GM12864 (cell line): ENCODE data around the gene FAM210B.

Experiments used
- DNase-seq: peaks from one replicate; pipeline ENCODE4 v3.0.0-alpha.2; 2011; ENCODE audit warnings: low read depth
- H3K4me3 ChIP-seq: 2 replicates; pipeline ENCODE4 v1.5.1; 2011; ENCODE audit warnings: mild to moderate bottlenecking, low read depth, low read length, control low read depth
- TF ChIP-seq, protein P1 (sequence below): IDR thresholded peaks from 2 replicates; pipeline ENCODE4 v1.5.1; 2011; ENCODE audit warnings: low read depth, mild to moderate bottlenecking, moderate library complexity, low read length, control low read depth, inconsistent platforms; ENCODE audit errors: missing control alignments

The FAM210B gene

DNA sequence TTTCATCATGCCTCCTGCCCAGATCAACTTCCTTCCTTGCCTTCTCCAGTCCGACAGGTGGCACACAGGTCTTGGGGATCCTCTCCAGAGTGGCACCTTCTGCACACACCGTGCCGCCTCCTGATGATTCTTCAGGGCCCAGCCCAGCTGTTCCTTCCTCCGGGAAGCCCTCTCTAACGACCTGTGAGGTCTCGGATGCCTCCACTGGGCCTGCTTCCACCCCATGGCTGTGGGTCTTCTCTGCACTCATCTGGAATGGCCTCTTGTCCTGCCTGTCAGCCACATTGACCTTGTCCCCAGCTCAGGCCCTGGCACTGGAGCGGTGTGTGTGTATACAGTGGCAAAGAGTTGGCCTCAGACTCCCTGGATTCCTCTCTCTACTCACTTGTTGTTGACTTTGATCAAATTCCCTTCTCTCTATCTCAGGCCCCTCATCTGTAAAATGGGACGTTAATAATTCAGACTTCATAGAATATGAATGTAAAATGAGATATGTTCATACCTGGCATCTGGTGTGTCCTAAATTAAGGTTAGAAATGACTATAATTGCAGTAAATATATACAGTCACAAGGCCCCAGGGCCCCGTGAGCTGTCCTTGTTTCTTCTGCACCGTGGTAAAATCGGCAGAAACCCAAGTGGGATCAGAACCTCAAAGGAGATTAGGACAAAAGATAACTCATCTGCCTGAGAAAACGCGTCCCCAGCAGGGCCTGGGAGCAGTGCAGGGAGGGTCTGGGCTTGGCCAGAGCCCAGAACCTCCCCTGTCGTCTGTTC is 1.5 kb downstream of the FAM210B start:
- no peak overlapping the region for H3K4me3 ChIP-seq
- DNase-seq: no peak
- TF ChIP-seq, protein P1, sequence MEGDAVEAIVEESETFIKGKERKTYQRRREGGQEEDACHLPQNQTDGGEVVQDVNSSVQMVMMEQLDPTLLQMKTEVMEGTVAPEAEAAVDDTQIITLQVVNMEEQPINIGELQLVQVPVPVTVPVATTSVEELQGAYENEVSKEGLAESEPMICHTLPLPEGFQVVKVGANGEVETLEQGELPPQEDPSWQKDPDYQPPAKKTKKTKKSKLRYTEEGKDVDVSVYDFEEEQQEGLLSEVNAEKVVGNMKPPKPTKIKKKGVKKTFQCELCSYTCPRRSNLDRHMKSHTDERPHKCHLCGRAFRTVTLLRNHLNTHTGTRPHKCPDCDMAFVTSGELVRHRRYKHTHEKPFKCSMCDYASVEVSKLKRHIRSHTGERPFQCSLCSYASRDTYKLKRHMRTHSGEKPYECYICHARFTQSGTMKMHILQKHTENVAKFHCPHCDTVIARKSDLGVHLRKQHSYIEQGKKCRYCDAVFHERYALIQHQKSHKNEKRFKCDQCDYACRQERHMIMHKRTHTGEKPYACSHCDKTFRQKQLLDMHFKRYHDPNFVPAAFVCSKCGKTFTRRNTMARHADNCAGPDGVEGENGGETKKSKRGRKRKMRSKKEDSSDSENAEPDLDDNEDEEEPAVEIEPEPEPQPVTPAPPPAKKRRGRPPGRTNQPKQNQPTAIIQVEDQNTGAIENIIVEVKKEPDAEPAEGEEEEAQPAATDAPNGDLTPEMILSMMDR: no peak

DNA sequence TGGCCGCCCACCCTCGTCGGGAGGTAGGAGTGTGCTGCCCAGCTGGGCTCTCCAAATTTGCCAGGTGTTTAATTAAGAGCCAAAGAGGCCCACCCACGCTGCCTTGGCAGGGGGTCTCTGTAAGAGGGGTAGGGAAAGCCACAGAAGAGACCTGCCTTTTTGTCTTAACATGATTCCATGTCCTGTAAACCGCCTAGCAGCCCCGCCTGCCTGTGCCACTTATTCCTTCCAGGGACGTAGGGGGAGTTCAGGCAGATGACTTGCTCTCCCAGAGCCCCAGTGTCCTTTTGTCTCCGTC is 2.1 kb downstream of the FAM210B start:
- no peak overlapping the region for H3K4me3 ChIP-seq
- TF ChIP-seq, protein P1: no peak
- DNase-seq: no peak

DNA sequence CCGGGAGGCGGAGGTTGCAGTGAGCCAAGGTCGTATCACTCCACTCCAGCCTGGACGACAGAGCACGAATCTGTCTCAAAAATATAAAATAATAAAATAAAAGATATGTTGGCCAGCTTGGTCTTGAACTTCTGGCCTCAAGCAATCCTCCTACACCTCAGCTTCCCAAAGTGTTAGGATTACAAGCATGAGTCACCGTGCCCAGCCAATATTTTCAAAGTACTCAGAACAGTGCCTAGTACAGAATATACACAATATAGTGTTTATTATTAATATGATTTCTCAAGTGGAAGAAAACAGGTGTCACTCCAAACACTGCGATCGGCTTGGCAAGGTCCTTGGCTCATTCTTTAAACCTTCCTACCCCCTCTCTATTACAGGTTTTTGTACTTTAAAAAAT is 3.1 kb downstream of the FAM210B start:
- TF ChIP-seq, protein P1: no peak
- H3K4me3 ChIP-seq: no peak overlapping the region
- no peak for DNase-seq

DNA sequence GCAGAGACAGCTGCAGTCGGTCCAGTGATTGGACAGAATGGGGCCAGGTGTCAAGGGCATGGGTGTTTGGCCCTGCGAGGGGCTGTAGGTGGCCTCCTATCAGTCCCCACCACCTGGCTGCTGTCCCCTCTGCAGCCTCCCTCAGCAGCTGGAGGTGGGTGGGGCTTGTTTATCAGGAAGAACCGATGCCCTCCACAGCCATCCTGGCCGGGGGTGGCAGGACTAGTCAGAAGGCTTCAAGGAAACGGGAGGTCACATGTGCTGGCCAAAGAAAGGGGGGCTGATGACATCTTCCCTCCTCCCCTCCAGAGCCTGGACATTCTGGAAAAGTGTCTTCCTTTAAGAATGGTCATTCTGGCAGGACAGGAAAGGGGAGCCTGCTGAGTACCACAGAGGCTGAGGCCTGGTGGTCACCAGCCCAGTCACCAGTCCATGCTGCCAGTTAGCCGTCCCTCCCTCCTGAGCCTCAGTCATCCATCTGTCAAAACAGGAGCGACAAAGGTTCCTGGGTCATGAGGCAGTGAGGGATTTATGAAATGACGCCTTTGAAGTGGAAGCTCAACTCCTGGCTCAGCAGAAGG is 4.1 kb downstream of the FAM210B start:
- TF ChIP-seq, protein P1: no peak

DNA sequence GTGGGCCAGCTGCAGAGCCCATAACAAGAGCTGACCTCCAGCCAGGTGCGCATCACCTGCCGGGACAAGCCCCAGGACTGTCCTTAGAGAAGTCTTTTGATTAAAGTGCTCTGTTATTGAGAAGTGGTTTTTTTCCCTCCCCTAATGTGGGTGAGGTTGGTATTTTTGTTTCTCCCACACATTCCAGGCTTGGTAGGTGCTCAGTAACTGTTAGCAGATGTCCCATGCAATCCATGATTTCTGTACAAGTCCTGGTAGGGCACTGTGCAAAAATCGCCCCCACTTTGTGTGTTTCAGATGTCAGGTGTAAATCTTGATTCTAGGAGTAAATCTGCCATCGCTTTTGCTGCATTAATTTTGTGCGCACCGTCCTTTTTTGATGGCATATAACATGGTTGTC is 4.7 kb downstream of the FAM210B start:
- H3K4me3 ChIP-seq: no peak overlapping the region
- TF ChIP-seq, protein P1: no peak
- no peak for DNase-seq

More for the DNA sequence above, 4.1 kb downstream of the FAM210B start:
- no peak for DNase-seq
- no peak overlapping the region for H3K4me3 ChIP-seq

DNA sequence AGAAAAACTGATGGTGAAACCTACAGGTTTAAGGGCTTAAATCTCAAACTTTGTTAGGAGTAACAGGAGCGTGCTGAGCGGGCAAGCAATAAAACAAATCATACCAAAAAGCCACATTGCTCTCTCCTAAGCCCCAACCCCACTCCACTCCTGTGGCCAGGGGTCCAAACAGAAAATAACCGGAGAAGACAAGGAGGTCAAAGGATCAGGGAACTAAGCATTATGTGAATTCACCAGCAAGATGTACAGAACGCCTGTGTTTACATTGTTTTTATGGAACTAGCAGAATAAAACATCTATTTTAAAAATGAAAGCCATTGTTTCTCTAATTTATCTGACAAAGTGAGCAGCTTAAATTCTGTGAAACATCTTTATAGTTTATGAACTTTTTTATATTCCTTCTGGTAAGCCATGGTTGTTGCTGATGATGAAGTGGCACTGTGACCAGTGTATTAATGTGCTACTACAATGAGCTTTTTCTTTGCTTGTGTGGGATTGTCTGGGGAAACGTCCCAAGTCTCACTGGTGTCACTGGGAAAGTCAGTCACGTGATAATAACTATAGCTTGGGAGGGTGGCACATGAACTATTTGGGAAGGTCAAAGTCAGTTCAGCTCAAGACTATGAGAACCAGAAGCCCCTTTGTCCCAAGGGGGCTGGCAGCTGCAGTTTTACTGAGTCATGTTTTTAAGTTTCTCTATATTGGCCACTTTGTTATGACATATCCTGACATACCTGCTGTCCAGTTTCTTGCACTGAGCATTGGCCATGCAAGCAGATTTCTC is 9.8 kb downstream of the FAM210B start:
- TF ChIP-seq, protein P1: no peak
- H3K4me3 ChIP-seq: no peak overlapping the region
- no peak for DNase-seq

DNA sequence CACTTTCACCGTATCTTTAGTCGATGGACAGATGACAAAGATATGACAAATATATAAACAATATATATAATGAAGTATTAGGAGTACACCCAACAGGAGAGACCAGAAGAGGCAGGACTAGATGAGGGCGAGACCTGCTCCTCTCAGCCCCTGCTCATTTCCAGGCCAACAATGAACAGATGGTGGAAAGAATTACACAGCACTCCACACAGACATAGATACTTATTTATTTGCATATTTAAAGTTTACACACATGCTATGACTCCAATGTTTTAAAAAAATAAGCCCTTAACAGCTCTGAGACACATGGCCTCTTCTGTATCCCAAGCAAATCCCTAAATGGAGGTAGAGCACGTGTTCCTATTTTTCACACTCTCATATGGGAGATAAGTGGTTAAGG is 10.4 kb downstream of the FAM210B start:
- H3K4me3 ChIP-seq: no peak overlapping the region
- TF ChIP-seq, protein P1: no peak
- no peak for DNase-seq
